ENCODE measurements around the gene NTNG1.

- TF ChIP-seq ZNF423 (CRISPR knock-in tag; IDR thresholded peaks at IDR 0.05) (no peak), NR2C2 (CRISPR knock-in tag; IDR thresholded peaks at IDR 0.05) (no peak), CREB1 (CRISPR knock-in tag; IDR thresholded peaks at IDR 0.05) (no peak), CTCF (IDR thresholded peaks at IDR 0.05) (no peak)
These were observed 345.5 kb downstream of the NTNG1 start for GRCh38 chr1:107486349-107486748.

Data from WTC11 (cell line).